Right ventricle myocardium superior (tissue), 1 donor: Measurements from ENCODE around the gene TMEM120B. TPM values are rescaled to one million over a fixed set of nuclear protein-coding genes. Genes with fewer than 3 reads are reported as not detected.
"Not testable (repeated sequence)": the region's sequence is repeated elsewhere in the genome, so short reads cannot be mapped to it uniquely, and the experiment has no call there.

Experiments used
- ATAC-seq: fragments of 200-7000 bp; cut with Tn5 transposase; one replicate; pipeline ENCODE4 v1.9.1; 2020; ENCODE audit warnings: mild to moderate bottlenecking; ENCODE audit not compliant: poor library complexity
- DNase-seq: peaks from one replicate; pipeline ENCODE4 v3.0.0-alpha.2; 2020
- intact Hi-C: fragments of 100-400 bp; cut with DNase I; formaldehyde crosslinking; loops from one replicate; pipeline ENCODE4 v1.11.2; 2022
- total RNA-seq: library from RNA; stranded (reverse); fragmentation: NEBNext Ultra II Directional; extraction: Animal tissue kit (Norgen Biotek cat#: 25700); gene quantifications from one replicate; pipeline ENCODE4 v1.2.1, GENCODE V29; 2021
- donor health status: DM: no; HTN: yes; CAD: no; lungs with severe emphysema.

Gene TMEM120B
- total RNA-seq, 1 donor from 2014 or later, result 9.1 TPM

DNA sequence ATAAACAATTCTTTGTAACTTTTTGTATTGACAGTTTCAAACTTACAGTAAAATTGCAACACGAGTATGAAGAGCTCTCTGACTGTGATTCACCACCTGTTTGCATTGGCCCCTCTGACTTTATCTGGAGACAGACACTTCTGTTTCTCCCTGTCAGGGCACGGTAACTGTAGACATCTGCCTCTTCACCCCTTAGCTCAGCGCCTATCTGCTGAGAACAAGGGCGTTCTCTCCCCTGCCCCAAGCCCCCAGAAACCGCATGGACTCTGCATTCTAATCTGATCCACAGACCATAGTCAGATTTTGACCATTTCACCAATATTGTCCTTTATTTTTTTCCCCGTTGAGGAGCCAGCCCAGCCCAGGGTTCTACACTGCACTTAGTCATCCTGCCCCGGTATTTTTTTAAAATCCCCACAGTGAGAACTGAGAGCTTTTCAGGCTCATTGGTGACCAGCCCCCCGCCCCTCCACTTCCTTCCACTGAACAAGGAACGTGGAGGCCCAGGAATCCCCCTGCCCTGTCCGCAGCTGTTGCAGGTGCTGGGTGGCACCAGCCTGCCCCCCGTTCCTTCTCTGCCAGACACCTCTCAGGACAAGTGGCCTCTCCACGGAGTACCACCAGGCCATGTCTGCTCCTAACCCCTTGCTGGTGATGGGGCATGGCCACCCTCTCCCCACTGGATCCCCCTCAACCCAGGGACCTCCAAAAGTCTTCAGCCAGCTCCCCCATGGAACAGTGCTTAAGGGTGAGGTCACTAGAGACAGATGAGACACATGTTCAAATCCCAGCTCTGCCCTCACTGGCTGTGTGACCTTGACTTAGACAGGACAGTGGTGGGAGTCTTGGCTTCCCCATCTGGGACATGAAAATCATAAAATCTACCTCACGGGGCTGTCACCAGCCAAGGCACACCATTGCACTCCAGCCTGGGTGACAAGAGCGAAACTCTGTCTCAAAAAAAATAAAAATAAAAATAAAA, 69.7 kb downstream of the TMEM120B start:
- DNase-seq (no peak), ATAC-seq (peak; percentile 16)
- intact Hi-C loops, result no loop called here

DNA sequence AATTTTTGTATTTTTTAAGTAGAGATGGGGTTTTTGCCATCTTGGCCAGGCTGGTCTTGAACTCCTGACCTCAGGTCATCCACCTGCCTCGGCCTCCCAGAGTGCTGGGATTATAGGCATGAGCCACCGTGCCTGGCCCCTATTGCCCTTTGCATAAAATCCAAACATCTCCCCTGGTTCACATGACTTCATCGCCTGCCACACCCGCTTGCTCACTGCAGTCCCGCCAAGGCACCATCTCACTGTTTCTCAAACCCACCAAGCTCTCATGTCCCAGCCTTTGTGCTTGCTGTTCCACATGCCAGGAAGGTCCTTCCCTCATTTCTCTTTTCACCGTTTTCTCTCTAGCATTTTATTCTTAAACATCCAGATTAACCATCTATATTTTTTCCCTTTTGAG, 71.2 kb downstream of the TMEM120B start:
- DNase-seq (no peak), ATAC-seq (no peak)
- intact Hi-C loops, result no loop called here

DNA sequence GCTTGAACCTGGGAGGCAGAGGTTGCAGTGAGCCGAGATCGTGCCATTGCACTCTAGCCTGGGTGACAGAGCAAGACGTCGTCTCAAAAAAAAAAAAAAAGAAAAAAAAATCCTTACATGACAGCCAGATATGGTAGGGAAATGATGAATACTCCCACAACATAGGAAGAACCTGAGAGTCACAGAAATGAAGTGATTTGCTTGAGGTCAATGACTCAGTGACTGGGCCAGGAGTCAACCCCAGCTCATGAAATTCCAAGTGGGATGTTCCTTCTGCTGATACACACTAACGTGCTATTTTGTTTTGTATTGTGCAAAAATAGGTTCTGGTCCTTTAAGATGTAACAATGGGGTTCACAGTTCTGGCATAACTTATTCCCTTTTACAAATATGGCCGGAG, 71.9 kb downstream of the TMEM120B start:
- DNase-seq (no peak), ATAC-seq (no peak)
- intact Hi-C loops, result no loop called here

DNA sequence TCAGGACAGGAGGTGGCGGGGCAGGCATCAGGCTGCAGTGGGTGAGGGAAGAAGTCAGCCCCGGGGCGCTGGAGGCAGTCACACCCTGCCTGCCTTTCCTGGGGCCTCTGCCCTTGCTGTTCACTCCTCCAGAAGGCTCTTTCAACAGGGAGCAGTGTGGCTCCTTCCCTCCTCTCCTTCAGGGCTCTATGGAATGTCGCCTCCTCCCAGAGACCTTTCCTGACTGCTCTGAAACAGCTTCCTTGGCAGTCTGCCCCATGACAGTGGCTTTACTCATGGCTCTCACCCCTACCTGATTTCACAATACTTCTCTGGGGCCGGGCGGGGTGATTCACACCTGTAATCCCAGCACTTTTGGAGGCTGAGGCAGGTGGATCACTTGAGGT, 73.9 kb downstream of the TMEM120B start:
- ATAC-seq (peak; percentile 11), DNase-seq (no peak)
- intact Hi-C loops, result no loop called here

DNA sequence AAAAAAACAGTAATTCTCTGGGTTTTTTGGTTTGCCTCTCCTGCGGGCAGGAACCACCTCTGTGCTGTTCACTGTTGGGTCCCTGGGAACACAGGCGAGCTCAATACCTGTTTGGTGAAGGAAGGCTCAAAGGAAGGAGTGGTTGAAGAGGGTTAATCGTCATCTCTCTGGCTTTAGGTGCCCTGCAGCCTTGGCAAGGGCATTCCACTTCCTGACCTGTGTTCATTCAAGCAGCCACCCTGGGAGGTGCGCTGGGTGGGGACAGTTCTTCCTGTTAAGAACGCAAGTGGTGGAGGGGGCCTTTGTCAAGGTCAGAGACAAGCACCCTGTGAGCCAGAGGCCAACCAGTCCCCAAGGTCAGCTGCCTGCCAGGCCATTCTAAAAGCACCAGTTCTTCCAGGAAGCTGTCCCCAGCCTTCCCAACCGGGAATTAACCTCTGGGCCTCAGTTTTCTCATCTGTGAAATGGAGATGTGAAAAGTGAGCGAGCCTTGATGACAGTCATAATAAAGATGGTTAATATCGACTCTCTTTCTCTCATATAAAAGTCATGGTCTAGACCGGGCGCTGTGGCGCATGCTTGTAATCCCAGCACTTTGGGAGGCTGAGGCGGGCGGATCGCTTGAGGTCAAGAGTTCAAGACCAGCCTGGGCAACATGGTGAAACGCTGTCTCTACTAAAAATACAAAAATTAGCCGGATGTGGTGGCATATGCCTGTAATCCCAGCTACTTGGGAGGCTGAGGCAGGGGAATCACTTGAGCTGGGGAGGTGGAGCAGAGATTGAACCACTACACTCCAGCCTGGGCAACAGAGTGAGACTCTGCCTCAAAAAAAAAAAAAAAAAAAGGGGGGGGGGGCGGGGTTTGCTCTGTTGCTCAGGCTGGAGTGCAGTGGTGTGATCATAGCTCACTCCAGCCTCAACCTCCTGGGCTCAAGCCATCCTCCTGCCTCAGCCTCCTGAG, 74.8 kb downstream of the TMEM120B start:
- ATAC-seq (peak; percentile 42), DNase-seq (no peak)
- intact Hi-C loops, result no loop called here

DNA sequence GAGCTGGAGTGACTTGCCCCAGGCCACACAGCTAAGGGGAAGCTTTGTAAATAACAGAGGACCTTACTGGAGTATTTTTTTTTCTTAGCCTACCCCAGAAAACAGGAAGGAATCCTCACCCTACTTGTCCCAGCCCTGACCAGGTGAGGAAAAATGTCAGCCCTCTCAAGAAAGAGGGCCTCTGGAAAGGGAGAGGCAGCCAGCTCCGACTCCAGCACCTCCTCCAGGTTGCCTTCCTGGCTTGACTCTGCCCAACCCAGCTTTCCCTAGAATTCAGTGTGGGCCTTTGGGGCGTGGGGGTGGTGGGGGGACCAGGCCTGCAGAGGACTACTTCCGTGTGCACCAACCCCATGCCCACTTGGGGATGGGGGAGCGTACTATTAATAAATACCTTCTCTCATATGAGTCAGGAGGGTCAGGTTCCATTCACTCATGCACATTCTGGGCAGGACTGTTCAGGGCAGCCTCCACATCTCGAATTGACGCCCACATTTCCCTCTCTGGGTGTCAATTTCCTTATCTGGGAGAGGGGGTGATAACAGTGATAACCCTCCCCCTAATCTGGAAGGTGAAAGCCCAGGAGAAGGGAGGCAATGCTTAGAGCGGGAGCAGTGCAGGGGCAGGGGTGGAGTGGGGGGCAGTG, 75.7 kb downstream of the TMEM120B start:
- DNase-seq, result no peak
- ATAC-seq, result no peak
- intact Hi-C loops, result no loop called here

DNA sequence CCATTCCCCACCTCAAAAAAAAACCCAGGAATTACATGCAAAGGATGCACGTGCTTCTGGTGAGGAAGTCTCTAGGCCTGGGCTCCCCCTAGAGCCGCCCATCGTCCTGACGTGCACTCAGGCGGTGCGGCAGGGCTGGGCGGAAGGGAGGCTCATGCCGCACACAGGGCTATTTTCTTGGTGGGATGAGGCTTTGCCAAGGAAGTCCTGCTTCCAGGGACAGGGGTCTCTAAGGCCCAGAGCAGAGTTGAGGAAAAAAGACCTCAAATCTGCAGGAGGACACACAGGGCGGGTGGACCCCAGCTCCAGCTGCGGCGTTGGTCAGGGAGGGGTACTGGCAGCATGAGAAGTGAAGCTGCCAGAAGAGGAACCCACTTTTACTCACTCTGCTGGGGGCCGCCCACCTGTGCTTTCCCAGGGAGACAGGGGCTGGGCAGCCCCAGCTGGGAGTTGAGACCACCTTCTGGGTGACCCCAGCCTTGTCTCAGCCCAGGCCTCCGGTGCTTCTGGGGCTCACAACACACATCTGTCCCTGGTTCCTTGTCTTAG, 76.8 kb downstream of the TMEM120B start:
- intact Hi-C loops, result no loop called here
- DNase-seq, result peak; percentile 64
- ATAC-seq, result no peak

DNA sequence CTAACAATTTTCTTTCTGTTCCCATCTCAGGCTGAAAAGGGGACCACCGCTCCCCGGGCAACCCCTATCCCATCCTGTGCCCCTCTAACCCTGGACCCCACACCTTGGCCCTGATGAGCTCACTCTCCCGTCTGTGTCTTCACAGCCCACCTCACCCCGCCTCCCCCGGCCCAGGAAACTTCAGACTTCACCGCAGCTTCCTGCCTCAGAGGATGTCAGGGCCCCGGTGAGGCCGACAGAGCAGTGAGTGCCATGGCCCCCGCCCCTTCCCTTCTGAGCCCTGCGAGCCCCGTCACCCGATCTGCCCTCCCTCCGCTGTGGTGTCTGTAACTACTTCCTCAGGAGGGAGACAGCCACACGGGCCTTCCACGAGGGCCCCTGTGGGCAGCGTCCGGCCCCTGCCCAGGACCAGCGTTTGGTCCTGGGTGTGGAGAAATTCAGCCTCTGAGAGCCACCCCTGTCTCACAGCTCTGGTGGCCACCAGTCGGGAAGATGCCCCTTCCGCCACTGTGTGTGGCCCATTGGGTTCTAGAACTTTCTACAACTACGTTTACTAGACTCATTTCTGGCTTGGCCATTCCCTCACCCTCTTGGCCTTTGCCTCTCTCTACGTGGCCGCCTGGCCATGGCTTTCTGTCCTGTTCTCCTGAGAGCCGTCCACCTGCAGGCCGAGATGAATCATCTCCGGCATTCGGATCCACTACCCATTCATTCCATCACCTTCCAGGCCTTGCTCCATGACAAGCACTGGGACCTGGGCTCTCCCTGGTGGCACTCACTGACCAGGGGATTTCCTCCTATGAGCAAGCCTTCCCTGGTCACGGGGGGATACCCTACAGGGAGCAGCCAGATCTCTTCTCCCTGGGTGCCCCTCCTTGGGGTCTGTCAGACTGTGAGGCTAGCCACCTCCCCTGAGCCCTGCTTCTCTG, 77.5 kb downstream of the TMEM120B start:
- ATAC-seq (no peak), DNase-seq (peak; percentile 86)
- intact Hi-C loops, result loop anchor here (5.0 kb wide), 1 partner anchor 93 kb away; no protein-coding TSS in a partner anchor

DNA sequence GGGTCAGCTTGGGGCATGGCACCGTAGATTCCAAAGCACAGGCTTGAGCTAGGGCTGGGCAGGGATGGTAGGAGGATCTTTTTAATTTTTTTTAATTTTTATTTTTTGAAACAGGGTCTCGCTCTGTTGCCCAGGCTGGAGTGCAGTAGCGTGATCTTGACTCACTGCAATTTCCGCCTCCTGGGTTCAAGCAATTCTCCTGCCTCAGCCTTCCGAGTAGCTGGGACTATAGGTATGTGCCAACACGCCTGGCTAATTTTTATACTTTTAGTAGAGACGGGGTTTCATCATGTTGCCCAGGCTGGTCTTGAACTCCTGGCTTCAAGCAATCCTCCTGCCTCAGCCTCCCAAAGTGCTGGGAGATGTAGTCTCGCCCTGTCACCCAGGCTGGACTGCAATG, 78.2 kb downstream of the TMEM120B start:
- DNase-seq, ATAC-seq: not testable (repeated sequence)
- intact Hi-C loops, result loop anchor here (5.0 kb wide), 1 partner anchor 93 kb away; no protein-coding TSS in a partner anchor

DNA sequence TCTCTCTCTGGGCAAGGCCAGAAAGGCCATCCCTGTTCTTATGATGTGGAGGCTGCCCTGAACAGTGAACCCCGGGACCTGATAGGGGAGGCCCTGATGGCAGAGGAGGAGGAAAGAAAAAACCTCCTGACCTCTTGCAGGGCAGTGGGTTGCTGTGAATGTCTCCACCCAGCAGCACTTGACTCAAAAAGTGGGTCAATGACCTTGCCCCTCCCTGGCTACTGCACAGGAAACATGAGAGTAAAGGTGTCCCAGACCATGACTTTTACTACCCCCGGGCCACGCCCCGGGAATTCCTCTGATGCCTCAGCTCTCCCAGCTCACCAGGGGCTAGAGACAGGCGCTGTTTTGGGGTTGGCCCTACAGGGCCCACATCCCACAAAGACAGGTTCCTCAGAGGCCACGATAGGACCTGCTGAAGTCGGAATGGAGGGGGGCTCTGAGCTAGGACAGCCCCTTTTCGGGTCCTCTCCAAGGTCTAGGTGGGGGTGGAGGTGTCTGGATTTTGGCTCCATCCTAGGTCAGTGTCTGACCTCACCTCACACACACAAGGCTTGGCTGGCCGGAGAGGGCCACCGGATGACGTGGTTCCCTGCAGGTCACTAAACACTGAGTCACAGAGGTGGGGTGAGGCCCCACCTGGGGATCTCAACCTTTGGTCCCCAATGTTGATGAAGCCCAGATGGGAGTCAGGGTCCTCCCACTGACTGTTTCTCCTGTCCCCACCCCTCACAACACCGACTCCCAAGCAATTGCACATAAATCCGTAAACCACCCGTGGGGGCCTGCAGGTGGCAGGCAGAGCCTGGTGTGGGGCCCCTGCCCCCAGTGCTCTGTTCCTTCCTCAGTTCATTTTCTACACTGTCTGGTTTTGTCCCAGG, 79.4 kb downstream of the TMEM120B start:
- no peak for DNase-seq
- ATAC-seq, result no peak
- intact Hi-C loops, result loop anchor here (5.0 kb wide), 1 partner anchor 95 kb away; no protein-coding TSS in a partner anchor

DNA sequence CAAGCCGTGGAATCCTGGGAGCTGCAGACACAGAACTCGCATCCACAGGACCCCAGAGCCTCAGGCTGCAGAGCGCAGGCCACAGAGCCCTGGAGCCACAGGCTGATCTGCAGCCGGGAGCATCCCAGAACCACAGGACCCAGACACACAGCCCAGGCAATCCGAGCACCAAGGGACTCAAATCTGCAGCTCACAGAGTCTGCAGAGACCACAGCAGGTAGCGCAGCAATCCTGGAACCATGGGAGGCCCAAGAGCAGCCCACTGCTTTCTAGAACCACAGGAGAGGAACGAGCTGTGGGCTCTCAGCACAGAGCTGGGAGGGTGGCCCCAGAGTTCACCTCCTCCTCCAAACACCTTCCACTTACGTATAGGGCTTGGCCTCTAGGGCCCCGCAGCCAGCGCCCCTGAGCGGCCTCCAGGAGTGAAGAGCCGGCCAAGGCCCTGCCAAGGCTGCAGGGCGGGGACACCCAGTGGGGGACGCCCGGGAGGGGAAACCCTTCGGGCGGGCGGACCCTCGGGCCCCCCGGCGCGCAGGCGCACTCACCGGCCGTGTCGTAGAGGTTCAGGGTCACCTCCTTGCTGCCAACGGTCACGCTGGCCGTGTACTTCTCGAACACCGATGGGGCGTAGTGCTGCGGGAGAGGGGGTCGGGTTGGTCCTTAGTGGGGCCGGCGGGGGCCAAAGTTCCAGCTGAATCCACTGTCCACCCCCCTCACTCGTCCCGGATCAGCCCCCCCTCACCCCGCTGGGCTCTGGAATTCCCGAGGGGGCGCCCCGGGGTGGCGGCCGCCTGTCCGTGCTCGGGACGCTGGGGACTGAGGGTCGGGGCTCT, 80.3 kb downstream of the TMEM120B start:
- ATAC-seq, result peak; percentile 10
- DNase-seq, result peak; percentile 77
- intact Hi-C loops, result loop anchor here (5.0 kb wide), 1 partner anchor 96 kb away; no protein-coding TSS in a partner anchor

DNA sequence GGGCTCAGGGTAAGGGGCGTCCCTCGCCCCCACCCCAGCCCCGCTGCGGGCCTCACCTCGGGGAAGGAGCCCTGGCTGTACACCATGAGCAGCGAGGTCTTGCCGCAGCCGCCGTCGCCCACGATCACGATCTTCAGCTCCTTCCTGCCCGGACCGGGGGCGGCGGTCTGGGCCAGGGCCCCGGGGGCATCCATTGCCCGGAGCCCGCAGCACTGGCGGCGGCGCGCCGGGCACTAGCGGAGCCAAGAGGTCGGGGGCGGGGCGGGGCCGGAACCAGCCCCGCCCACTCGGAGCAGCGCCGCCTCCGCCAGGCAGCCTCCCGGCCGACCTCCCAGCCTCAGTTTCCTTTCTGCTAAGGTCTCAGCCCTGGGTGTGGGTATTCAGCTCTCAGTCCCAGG, 80.9 kb downstream of the TMEM120B start, which contains the start of gene RHOF:
Gene RHOF, minus strand, starts transcription at position 249 of the 398 bp plus-strand sequence. Its CDS starts 55 bp downstream, at position 194.
- ATAC-seq (peak; percentile 42), DNase-seq (peak; percentile 74)

DNA sequence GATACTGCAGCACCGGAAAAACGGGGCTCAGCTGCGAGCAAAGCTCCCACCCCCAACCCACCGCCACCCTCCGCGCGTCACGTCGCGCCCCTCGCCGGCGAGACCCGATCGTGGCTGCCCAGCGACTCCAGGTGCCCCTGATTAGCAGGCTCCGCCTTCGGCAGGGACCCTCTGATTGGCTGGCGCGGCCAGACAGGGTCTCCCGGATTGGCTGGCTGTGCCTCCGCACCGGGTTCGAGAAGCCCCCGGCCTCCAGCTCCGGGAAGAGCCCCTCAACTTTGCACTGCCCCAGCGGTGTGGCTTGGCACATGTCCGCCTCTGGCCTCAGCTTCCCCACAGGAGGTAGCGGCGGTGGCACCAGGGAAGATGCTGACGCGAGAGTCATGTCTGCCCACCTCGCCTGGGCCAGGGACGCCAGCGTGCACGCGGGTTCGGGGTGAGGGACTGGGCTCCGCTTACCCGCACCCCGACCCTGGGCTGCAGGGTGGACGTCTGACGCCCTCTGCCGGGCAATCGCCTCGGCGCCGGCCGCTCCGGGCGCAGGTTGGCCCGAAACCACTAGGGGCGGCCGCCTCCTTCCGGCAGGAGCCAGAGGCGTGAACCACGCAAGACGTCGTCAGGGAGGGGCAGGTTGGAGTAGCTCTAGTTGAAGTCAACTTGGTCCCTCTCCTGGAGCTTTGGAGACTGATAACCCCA, 81.4 kb downstream of the TMEM120B start:
- peak; percentile 94 for DNase-seq
- intact Hi-C loops, result loop anchor here (2.0 to 5.0 kb wide), 2 partner anchors 19 to 97 kb away; no protein-coding TSS in a partner anchor
- peak; percentile 69 for ATAC-seq

More for the DNA sequence above, 80.9 kb downstream of the TMEM120B start, which contains the start of gene RHOF:
- intact Hi-C loops, result loop anchor here (5.0 kb wide), 1 partner anchor 96 kb away; no protein-coding TSS in a partner anchor

DNA sequence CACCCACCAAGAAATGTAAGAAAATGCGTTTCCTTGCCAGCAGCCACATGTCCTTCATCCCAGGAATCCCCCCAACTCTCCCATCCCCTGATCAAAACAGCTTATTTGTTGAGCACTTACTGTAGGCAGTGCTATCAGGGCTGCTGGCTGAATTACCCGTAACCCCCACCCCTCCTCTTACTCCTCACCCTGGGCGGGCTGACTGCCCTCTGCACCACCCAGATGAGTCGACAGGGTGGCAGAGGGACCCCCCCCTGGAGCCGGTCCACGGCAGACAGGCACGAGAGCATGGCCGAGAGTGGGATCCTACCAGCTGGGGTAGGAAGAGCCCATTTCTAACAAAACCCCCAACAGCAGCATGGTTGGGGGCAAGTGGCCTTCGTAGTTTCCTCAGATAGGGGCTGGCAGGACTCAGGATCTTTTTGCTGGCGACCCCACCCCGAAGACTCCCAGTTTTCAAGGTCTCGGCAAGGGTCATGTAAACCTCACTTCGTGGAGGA, 82.0 kb downstream of the TMEM120B start:
- intact Hi-C loops, result loop anchor here (2.0 to 5.0 kb wide), 3 partner anchors 18 to 97 kb away; partner anchors contain the start of gene PSMD9
- DNase-seq (no peak), ATAC-seq (no peak)
